HG03066 (cell line): ENCODE data around the gene F7.

Experiments
- ATAC-seq: cut with Tn5 transposase; IDR thresholded peaks from one replicate; pipeline ENCODE4 v1.9.1; 2021; ENCODE audit warnings: low read depth; ENCODE audit not compliant: unreplicated experiment

The F7 gene

DNA sequence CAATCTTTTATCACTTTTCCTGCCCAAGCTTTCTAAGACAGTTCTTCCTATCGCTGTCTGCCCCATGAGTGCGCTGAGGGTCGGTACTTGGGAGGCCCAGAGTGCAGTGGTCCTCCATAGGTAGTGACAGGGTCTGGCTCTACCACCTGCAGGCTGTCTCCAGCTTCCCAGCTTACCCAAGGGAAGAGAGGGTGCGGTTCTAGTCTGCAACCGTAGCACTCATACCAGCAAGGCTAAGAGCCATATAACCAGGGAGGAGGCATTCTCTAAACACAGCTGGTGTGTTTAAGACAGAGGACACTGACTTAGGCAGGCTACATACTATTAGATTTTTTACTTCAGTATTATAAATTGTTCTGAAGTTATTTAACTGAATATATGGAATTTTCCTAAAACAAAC lies 61.1 kb downstream of the F7 start:
- no peak for ATAC-seq

DNA sequence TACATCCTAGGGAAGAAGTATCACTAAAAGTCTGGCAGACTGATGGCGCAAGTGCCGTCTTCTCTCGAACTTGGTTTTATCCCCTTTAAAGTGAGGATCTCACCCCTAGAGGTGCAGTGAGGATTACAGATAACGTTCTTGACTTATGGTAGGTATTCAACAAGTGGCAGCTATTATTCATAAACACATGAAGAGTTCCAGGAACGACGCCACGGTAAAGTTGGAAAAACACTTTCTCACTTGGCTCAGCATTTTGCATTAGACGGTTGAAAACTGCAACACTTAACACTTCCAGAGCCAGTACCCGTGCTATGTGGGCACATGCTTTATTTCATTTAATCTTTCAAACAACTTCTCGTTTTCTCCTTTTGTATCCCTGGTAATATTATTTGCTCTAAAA lies 61.6 kb downstream of the F7 start:
- no peak for ATAC-seq

DNA sequence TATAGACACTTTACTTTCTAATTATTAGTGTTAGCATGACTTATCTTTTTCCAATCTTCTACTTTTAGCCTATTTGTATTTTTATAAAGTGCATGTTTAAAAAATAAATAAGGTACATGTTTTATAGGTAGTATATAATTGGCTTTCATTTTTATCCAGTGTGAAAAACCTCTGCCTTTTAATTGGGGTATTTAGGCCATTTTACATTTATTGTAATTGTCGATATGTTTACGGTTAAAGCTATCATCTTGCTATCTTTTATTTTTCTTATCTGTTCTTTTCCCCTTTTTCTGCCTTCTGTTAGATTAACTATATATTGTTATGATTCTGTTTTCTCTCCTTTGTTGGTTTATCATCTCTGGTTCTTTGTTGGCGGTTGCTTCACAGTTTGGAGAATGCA lies 62.0 kb downstream of the F7 start:
- no peak for ATAC-seq

DNA sequence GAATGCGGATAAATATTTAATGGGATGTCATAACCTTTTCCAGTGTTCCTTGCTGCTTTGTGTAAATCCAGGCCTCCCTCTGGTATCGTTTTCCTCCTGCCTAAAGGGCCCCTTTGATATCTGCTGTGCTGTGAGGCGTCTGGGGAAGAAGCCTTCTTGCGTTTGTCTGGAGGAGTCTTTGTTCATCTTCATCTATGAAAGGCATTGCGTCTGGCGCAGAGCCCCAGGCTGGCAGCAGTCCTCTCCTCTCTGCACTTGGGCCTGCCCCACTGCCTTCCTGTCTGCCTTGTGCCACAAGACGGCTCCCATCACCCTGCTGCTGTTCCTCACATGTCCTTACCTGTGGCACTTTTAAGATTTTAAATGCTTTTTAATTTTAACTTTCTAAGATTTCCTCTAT lies 62.6 kb downstream of the F7 start:
- no peak for ATAC-seq

DNA sequence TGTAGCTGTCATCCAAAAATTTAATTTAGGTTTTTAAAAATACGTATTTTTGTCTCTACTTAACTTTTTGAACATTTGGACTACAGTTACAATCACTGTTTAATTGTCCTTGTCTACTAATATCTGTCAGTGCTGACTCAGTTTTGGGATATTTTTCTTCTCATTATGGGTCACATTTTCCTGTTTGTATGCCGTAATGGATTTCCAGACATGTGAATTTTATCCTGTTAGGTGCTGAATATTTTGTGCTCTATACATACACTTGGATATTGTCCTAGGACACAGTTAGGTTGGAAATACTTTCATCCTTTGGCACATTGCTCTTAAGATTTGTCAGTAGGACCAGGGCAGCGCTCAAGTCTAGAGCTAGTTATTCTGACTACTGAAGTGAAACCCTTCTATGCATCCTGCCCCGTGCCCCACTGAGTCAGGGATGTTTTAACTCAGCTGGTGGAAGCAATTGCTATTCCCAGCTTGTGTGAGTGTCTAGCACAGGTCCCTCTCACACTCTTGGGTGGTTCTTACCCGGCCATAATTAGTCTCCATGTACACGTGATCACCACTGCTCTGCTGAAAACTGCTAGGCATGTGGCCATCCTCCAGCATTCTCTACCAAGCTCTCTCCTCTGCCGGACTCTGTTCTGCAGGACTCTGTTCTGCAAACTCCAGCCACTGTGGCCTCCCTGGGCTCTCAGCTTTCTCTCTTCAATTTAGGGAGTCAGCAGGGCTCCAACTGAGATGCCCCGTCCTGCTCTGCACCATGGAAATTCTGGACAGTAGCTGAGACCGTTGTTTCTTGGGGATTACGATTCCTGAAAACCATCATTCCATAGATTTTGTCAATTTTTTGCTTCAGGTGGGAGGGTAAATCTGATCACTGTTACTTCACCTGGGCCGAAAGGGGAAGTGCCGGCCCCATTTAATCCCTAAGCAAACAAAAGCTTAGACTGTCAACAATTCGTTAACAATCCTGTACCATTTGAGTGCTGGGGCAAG lies 64.0 kb downstream of the F7 start:
- ATAC-seq, result no peak
